HG03196 (cell line): ENCODE data around the gene CLASRP.
"Not testable (repeated sequence)": the region's sequence is repeated elsewhere in the genome, so short reads cannot be mapped to it uniquely, and the experiment has no call there.

ENCODE experiments used
- ATAC-seq: cut with Tn5 transposase; IDR thresholded peaks from one replicate; pipeline ENCODE4 v1.9.1; 2021; ENCODE audit not compliant: unreplicated experiment

The CLASRP gene

GRCh38 chr19:45100201-45100600 is 61.4 kb downstream of the CLASRP start:
- ATAC-seq, result no peak

GRCh38 chr19:45100846-45101252 is 62.0 kb downstream of the CLASRP start:
- no peak for ATAC-seq

- ATAC-seq, result no peak
These were observed 63.0 kb downstream of the CLASRP start for GRCh38 chr19:45101806-45102205.

GRCh38 chr19:45102481-45102880 is 63.6 kb downstream of the CLASRP start:
- no peak for ATAC-seq

- ATAC-seq, result no peak
These were observed 64.3 kb downstream of the CLASRP start for GRCh38 chr19:45103156-45103507.

- ATAC-seq, result no peak
These were observed 64.9 kb downstream of the CLASRP start for GRCh38 chr19:45103508-45104319.

- no peak for ATAC-seq
These were observed 66.0 kb downstream of the CLASRP start for GRCh38 chr19:45104658-45105349.

GRCh38 chr19:45106363-45106762 is 67.5 kb downstream of the CLASRP start:
- not testable (repeated sequence) for ATAC-seq

- ATAC-seq, result no peak
These were observed 68.8 kb downstream of the CLASRP start for GRCh38 chr19:45107621-45108150.

- ATAC-seq, result no peak
These were observed 72.0 kb downstream of the CLASRP start for GRCh38 chr19:45110851-45111266.

- ATAC-seq, result no peak
These were observed 73.4 kb downstream of the CLASRP start for GRCh38 chr19:45112111-45112827.

- no peak for ATAC-seq
These were observed 74.8 kb downstream of the CLASRP start for GRCh38 chr19:45113628-45114027.

GRCh38 chr19:45114116-45114515 is 75.3 kb downstream of the CLASRP start:
- ATAC-seq, result no peak

- no peak for ATAC-seq
These were observed 77.2 kb downstream of the CLASRP start for GRCh38 chr19:45115809-45116615.

GRCh38 chr19:45117167-45117594 is 78.3 kb downstream of the CLASRP start:
- no peak for ATAC-seq

GRCh38 chr19:45117671-45118070 is 78.8 kb downstream of the CLASRP start:
- ATAC-seq, result no peak

- no peak for ATAC-seq
These were observed 79.3 kb downstream of the CLASRP start for GRCh38 chr19:45118106-45118505.

GRCh38 chr19:45118591-45119355 is 79.9 kb downstream of the CLASRP start:
- ATAC-seq, result not testable (repeated sequence)

- no peak for ATAC-seq
These were observed 80.7 kb downstream of the CLASRP start for GRCh38 chr19:45119582-45119981.
